Measurements from ENCODE around the gene GDPGP1.

DNA sequence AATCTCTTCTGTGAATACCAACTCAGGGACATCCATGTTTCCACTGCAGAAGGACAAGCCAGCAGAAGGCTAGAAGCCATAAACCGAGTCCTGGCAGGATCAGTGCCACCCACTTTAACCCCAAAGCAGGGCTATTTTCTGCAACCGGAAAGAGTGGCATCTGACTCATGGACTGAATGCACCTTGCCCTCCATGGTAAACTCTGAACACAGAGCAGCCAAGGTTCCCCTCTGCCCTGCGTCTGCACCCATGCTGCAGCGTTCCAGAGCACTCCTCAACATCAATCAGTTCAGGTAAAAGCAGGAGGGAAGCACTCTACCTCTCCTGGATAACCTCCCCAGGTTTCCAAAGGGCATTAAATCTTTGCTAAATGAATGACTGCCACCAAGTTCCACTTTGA, 30.7 kb downstream of the GDPGP1 start:
- TF ChIP-seq, protein P1, sequence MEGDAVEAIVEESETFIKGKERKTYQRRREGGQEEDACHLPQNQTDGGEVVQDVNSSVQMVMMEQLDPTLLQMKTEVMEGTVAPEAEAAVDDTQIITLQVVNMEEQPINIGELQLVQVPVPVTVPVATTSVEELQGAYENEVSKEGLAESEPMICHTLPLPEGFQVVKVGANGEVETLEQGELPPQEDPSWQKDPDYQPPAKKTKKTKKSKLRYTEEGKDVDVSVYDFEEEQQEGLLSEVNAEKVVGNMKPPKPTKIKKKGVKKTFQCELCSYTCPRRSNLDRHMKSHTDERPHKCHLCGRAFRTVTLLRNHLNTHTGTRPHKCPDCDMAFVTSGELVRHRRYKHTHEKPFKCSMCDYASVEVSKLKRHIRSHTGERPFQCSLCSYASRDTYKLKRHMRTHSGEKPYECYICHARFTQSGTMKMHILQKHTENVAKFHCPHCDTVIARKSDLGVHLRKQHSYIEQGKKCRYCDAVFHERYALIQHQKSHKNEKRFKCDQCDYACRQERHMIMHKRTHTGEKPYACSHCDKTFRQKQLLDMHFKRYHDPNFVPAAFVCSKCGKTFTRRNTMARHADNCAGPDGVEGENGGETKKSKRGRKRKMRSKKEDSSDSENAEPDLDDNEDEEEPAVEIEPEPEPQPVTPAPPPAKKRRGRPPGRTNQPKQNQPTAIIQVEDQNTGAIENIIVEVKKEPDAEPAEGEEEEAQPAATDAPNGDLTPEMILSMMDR (IDR thresholded peaks at IDR 0.05) = no peak
- no peak for TF ChIP-seq POLR2A (IDR thresholded peaks at IDR 0.05)
